NB4 (cell line): ENCODE results near the gene CUX1.

ENCODE experiments used
- MYC ChIP-seq: IDR thresholded peaks from 2 replicates; pipeline ENCODE4 v1.6.1; 2011; ENCODE audit warnings: low read depth, low read length
- POLR2A ChIP-seq: IDR thresholded peaks from 2 replicates; pipeline ENCODE4 v1.6.1; 2011; ENCODE audit warnings: mild to moderate bottlenecking; ENCODE audit not compliant: insufficient read length; ENCODE audit errors: extremely low read depth
- TF ChIP-seq, protein P1 (sequence below): IDR thresholded peaks from one replicate; pipeline ENCODE4 v1.5.1; 2012; ENCODE audit warnings: low read depth, low read length
- TF ChIP-seq, protein P2 (sequence below): IDR thresholded peaks from 2 replicates; pipeline ENCODE4 v1.6.1; 2011; ENCODE audit warnings: low read depth, low read length

DNA sequence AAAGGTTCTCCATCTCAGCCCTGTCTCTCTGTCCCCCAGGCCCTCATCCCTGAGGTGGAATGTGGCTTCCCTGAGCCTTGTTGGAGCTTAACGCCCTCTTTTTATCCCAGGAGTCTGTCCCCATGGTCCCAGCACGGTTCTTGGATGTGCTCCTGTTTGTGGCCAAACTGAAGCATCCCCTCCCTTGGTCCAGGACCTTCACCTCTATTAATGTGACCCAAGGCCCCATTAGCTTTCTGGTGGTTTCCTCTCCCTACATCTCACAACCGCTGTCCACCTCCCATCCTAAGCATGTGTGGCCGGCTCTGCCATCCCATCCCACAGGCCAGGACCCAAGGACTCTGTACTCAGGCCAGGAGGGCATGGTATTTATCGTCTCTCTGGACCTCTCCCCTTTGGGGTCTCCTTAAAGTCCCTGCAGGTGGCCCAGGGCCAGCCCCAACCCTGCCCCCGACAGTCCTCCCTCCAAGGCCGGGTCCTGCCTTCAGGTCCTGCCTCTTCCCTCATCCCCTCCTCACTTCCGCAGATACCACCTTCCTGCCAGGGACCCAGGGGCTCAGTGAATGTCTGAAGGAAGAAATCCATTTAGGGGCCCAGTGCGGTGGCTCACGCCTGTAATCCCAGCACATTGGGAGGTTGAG lies 453.9 kb downstream of the CUX1 start:
- TF ChIP-seq, protein P1, sequence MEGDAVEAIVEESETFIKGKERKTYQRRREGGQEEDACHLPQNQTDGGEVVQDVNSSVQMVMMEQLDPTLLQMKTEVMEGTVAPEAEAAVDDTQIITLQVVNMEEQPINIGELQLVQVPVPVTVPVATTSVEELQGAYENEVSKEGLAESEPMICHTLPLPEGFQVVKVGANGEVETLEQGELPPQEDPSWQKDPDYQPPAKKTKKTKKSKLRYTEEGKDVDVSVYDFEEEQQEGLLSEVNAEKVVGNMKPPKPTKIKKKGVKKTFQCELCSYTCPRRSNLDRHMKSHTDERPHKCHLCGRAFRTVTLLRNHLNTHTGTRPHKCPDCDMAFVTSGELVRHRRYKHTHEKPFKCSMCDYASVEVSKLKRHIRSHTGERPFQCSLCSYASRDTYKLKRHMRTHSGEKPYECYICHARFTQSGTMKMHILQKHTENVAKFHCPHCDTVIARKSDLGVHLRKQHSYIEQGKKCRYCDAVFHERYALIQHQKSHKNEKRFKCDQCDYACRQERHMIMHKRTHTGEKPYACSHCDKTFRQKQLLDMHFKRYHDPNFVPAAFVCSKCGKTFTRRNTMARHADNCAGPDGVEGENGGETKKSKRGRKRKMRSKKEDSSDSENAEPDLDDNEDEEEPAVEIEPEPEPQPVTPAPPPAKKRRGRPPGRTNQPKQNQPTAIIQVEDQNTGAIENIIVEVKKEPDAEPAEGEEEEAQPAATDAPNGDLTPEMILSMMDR, result no peak
- TF ChIP-seq, protein P2, sequence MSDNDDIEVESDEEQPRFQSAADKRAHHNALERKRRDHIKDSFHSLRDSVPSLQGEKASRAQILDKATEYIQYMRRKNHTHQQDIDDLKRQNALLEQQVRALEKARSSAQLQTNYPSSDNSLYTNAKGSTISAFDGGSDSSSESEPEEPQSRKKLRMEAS, result no peak
- TF ChIP-seq POLR2A (no peak), MYC (no peak)
